Type B pancreatic cell (in vitro differentiated cells): ENCODE measurements around the gene KCNJ6. TPM values are rescaled to one million over a fixed set of nuclear protein-coding genes. Genes with fewer than 3 reads are reported as not detected.

Source experiments
- DNase-seq: peaks from one replicate; pipeline ENCODE4 v3.0.0; 2021; ENCODE audit warnings: mixed read lengths; ENCODE audit not compliant: unreplicated experiment; ENCODE audit errors: extremely low spot score
- H3K27ac Mint-ChIP-seq: 2 replicates; pipeline ENCODE4 v1.8.0; 2021; ENCODE audit warnings: mild to moderate bottlenecking, mixed read lengths
- H3K27me3 Mint-ChIP-seq: 2 replicates; pipeline ENCODE4 v1.8.0; 2021; ENCODE audit warnings: mixed read lengths
- H3K36me3 Mint-ChIP-seq: 2 replicates; pipeline ENCODE4 v1.8.0; 2021; ENCODE audit warnings: mixed read lengths
- H3K4me1 Mint-ChIP-seq: one replicate; pipeline ENCODE4 v1.8.0; 2021; ENCODE audit warnings: mixed read lengths; ENCODE audit not compliant: unreplicated experiment
- H3K4me3 Mint-ChIP-seq: 2 replicates; pipeline ENCODE4 v1.8.0; 2021; ENCODE audit warnings: mild to moderate bottlenecking, mixed read lengths
- H3K9me3 Mint-ChIP-seq: 2 replicates; pipeline ENCODE4 v1.8.0; 2021; ENCODE audit warnings: mixed read lengths
- CTCF ChIP-seq: fragments of 200-600 bp; sonication (generic); conservative IDR thresholded peaks from 2 replicates; pipeline ENCODE4 v1.5.0; 2021; ENCODE audit warnings: antibody characterized with exemption, mild to moderate bottlenecking
- total RNA-seq: library from RNA; stranded (reverse); gene quantifications from 2 replicates; pipeline ENCODE4 v1.2.1, GENCODE V29; 2021; ENCODE audit warnings: low replicate concordance

Gene KCNJ6
- total RNA-seq, 1 donor from 2014 or later, result 2.1 TPM

GRCh38 chr21:37631319-37632117, 284.7 kb downstream of the KCNJ6 start:
- Mint-ChIP-seq H3K27ac (no peak overlapping the region), H3K9me3 (no peaks in the 10 kb centered on the region), H3K27me3 (peaks cover 23% of the 10 kb centered on the region), H3K36me3 (no peaks in the 10 kb centered on the region), H3K4me3 (no peak overlapping the region), H3K4me1 (peaks cover 11% of the 10 kb centered on the region)
- no peak for TF ChIP-seq CTCF
- DNase-seq, result no peak

- Mint-ChIP-seq H3K36me3 (no peaks in the 10 kb centered on the region), H3K9me3 (no peaks in the 10 kb centered on the region), H3K27ac (no peak overlapping the region), H3K27me3 (peaks cover 20% of the 10 kb centered on the region), H3K4me1 (peaks cover 8% of the 10 kb centered on the region), H3K4me3 (no peak overlapping the region)
- TF ChIP-seq CTCF, result no peak
- no peak for DNase-seq
These were observed 285.4 kb downstream of the KCNJ6 start for GRCh38 chr21:37630872-37631271.

- TF ChIP-seq CTCF, result no peak
These were observed 287.9 kb downstream of the KCNJ6 start for GRCh38 chr21:37628362-37628761.

GRCh38 chr21:37627561-37627960, 288.7 kb downstream of the KCNJ6 start:
- Mint-ChIP-seq H3K9me3 (no peaks in the 10 kb centered on the region), H3K27ac (peak overlapping the region; percentile 50), H3K4me1 (peaks cover 13% of the 10 kb centered on the region), H3K36me3 (no peaks in the 10 kb centered on the region), H3K4me3 (no peak overlapping the region), H3K27me3 (peaks cover 20% of the 10 kb centered on the region)
- no peak for DNase-seq
- no peak for TF ChIP-seq CTCF

More at GRCh38 chr21:37628362-37628761, 287.9 kb downstream of the KCNJ6 start:
- no peaks in the 10 kb centered on the region for H3K36me3 Mint-ChIP-seq
- H3K9me3 Mint-ChIP-seq, result no peaks in the 10 kb centered on the region
- H3K4me1 Mint-ChIP-seq, result peaks cover 13% of the 10 kb centered on the region
- peaks cover 20% of the 10 kb centered on the region for H3K27me3 Mint-ChIP-seq
- no peak overlapping the region for H3K27ac Mint-ChIP-seq
- H3K4me3 Mint-ChIP-seq, result no peak overlapping the region
- DNase-seq, result no peak

- Mint-ChIP-seq H3K4me1 (peaks cover 13% of the 10 kb centered on the region), H3K27ac (peak overlapping the region; percentile 50), H3K36me3 (no peaks in the 10 kb centered on the region), H3K27me3 (peaks cover 17% of the 10 kb centered on the region), H3K9me3 (no peaks in the 10 kb centered on the region), H3K4me3 (no peak overlapping the region)
- DNase-seq, result no peak
- no peak for TF ChIP-seq CTCF
These were observed 289.2 kb downstream of the KCNJ6 start for GRCh38 chr21:37627074-37627473.
